ENCODE data around the gene SYNE1.
A peak's percentile ranks its signal among the peaks of the same experiment; 100 is the strongest.

Gene SYNE1

GRCh38 chr6:152290693-152291092 lies 346.5 kb downstream of the SYNE1 start:
- no peak overlapping the region for H3K27ac ChIP-seq
- TF ChIP-seq CTCF (conservative IDR thresholded peaks at IDR 0.05) (no peak), ZFX (IDR thresholded peaks at IDR 0.05) (no peak)

GRCh38 chr6:152277826-152278329 lies 359.3 kb downstream of the SYNE1 start:
- no peak for TF ChIP-seq ZFX (IDR thresholded peaks at IDR 0.05)
- H3K27ac ChIP-seq, result 0 out of 2 replicates have a peak overlapping the region, but pooled peaks have one; percentile 6

GRCh38 chr6:152273638-152274037 lies 363.5 kb downstream of the SYNE1 start:
- H3K27ac ChIP-seq, result no peak overlapping the region
- no peak for TF ChIP-seq CTCF (conservative IDR thresholded peaks at IDR 0.05)
- TF ChIP-seq ZFX (IDR thresholded peaks at IDR 0.05), result no peak

- TF ChIP-seq ZFX (IDR thresholded peaks at IDR 0.05), result no peak
- TF ChIP-seq CTCF (conservative IDR thresholded peaks at IDR 0.05), result no peak
These were observed 364.2 kb downstream of the SYNE1 start for GRCh38 chr6:152273002-152273401.

GRCh38 chr6:152272486-152272885 lies 364.7 kb downstream of the SYNE1 start:
- TF ChIP-seq CTCF (conservative IDR thresholded peaks at IDR 0.05) (no peak), ZFX (IDR thresholded peaks at IDR 0.05) (no peak)
- no peak overlapping the region for H3K27ac ChIP-seq

More at GRCh38 chr6:152273002-152273401, 364.2 kb downstream of the SYNE1 start:
- H3K27ac ChIP-seq, result no peak overlapping the region

- TF ChIP-seq ZFX (IDR thresholded peaks at IDR 0.05) (no peak), CTCF (conservative IDR thresholded peaks at IDR 0.05) (no peak)
- no peak overlapping the region for H3K27ac ChIP-seq
These were observed 365.2 kb downstream of the SYNE1 start for GRCh38 chr6:152271776-152272464.

- TF ChIP-seq ZFX (IDR thresholded peaks at IDR 0.05) (no peak), CTCF (conservative IDR thresholded peaks at IDR 0.05) (no peak)
- no peak overlapping the region for H3K27ac ChIP-seq
These were observed 366.7 kb downstream of the SYNE1 start for GRCh38 chr6:152270301-152270925.

Measured in C4-2B (cell line).